Trophoblast cell (in vitro differentiated cells and primary cell): ENCODE data around the gene SUN3.

Experiments
- DNase-seq, 2 donors: peaks; one replicate each; pipeline ENCODE4 v3.0.0-alpha.2; 2016
- H2AFZ ChIP-seq: 2 replicates; pipeline ENCODE4 v1.6.1; 2013; ENCODE audit warnings: low read length, moderate library complexity, mild to moderate bottlenecking; ENCODE audit not compliant: insufficient read depth, poor library complexity
- H2AK5ac ChIP-seq: 2 replicates; pipeline ENCODE4 v1.6.1; 2013; ENCODE audit warnings: mild to moderate bottlenecking, low read length
- H2BK120ac ChIP-seq: 2 replicates; pipeline ENCODE4 v1.6.1; 2013; ENCODE audit warnings: low read length, mild to moderate bottlenecking, moderate library complexity; ENCODE audit not compliant: insufficient read depth, poor library complexity
- H2BK12ac ChIP-seq: 2 replicates; pipeline ENCODE4 v1.6.1; 2013; ENCODE audit warnings: mild to moderate bottlenecking, low read length, moderate library complexity
- H2BK5ac ChIP-seq: 2 replicates; pipeline ENCODE4 v1.6.1; 2013; ENCODE audit warnings: low read length, low read depth, moderate library complexity, mild to moderate bottlenecking; ENCODE audit not compliant: poor library complexity
- H3K14ac ChIP-seq: 2 replicates; pipeline ENCODE4 v1.6.1; 2013; ENCODE audit warnings: mild to moderate bottlenecking, low read length
- H3K18ac ChIP-seq: 2 replicates; pipeline ENCODE4 v1.6.1; 2013; ENCODE audit warnings: mild to moderate bottlenecking, low read length
- H3K23ac ChIP-seq: 2 replicates; pipeline ENCODE4 v1.6.1; 2013; ENCODE audit warnings: low read length
- H3K27ac ChIP-seq: 2 replicates; pipeline ENCODE4 v1.5.1; 2013; ENCODE audit warnings: low read depth, mild to moderate bottlenecking, inconsistent platforms, low read length, moderate library complexity
- H3K27me3 ChIP-seq: 2 replicates; pipeline ENCODE4 v1.6.1; 2013; ENCODE audit warnings: inconsistent platforms, mild to moderate bottlenecking, low read length, moderate library complexity; ENCODE audit not compliant: insufficient read depth
- H3K36me3 ChIP-seq, 2 experiments: 1 replicate in 1 of 2; 2 replicates in 1 of 2; pipeline ENCODE4 v1.6.1; 2013; ENCODE audit warnings: low read length in 2 of 2, mild to moderate bottlenecking in 2 of 2, moderate library complexity in 1 of 2; ENCODE audit not compliant: insufficient read depth in 2 of 2, control insufficient read depth in 1 of 2
- H3K4ac ChIP-seq: 2 replicates; pipeline ENCODE4 v1.6.1; 2013; ENCODE audit warnings: low read depth, mild to moderate bottlenecking, low read length, moderate library complexity
- H3K4me1 ChIP-seq, 2 experiments: 1 replicate in 1 of 2; 2 replicates in 1 of 2; pipeline ENCODE4 v1.6.1; 2013; ENCODE audit warnings: low read length in 2 of 2, mild to moderate bottlenecking in 2 of 2, moderate library complexity in 1 of 2; ENCODE audit not compliant: insufficient read depth in 2 of 2, control insufficient read depth in 1 of 2
- H3K4me2 ChIP-seq: 2 replicates; pipeline ENCODE4 v1.6.1; 2013; ENCODE audit warnings: inconsistent platforms, mild to moderate bottlenecking, low read length, moderate library complexity
- H3K4me3 ChIP-seq: 2 replicates; pipeline ENCODE4 v1.5.1; 2013; ENCODE audit warnings: mild to moderate bottlenecking, low read depth, low read length, inconsistent platforms
- H3K79me1 ChIP-seq: one replicate; pipeline ENCODE4 v1.6.1; 2013; ENCODE audit warnings: low read length
- H3K79me2 ChIP-seq: 2 replicates; pipeline ENCODE4 v1.6.1; 2013; ENCODE audit warnings: low read length, mild to moderate bottlenecking; ENCODE audit not compliant: control insufficient read depth, insufficient read depth, poor library complexity
- H3K9ac ChIP-seq: 2 replicates; pipeline ENCODE4 v1.6.1; 2013; ENCODE audit warnings: mild to moderate bottlenecking, low read length
- H3K9me3 ChIP-seq: 2 replicates; pipeline ENCODE4 v1.6.1; 2013; ENCODE audit warnings: low read depth, mild to moderate bottlenecking, control low read depth, inconsistent platforms, low read length; ENCODE audit not compliant: insufficient read depth
- H4K12ac ChIP-seq: 2 replicates; pipeline ENCODE4 v1.6.1; 2013; ENCODE audit warnings: low read depth, mild to moderate bottlenecking, low read length, moderate library complexity
- H4K8ac ChIP-seq: 2 replicates; pipeline ENCODE4 v1.6.1; 2013; ENCODE audit warnings: low read depth, mild to moderate bottlenecking, low read length, moderate library complexity
- H4K91ac ChIP-seq: one replicate; pipeline ENCODE4 v1.6.1; 2013; ENCODE audit warnings: low read depth, mild to moderate bottlenecking, low read length, moderate library complexity
- WGBS: extraction: QIAGEN DNeasy Blood & Tissue Kit; methylation state at CpG from one replicate; pipeline ENCODE4 v1.1.7; 2013; ENCODE audit warnings: missing lambda C conversion rate; ENCODE audit not compliant: insufficient read length, insufficient coverage; ENCODE audit errors: extremely low coverage; 5-methylcytosine and 5-hydroxymethylcytosine counted together

Gene SUN3

DNA sequence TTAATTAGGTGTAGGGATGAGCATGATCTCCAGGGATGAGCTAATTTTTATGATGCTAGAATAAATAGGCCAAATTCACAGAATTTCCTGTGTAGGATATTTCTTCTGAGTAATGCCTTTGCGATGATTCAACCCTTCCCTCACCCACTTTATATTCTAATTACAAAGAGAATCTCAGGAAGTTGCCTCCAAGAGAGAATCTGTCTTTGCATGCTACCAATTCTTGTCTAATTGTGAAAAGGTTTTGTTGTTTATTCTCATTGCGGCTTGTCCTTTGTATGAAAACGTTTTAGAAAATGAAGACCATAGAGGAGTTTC is 12.7 kb upstream of the SUN3 start:
- H3K18ac ChIP-seq = no peak overlapping the region
- H3K4me1 ChIP-seq = peaks cover 0 to 6% of the 10 kb centered on the region in 2 experiments
- no peaks in the 10 kb centered on the region for H3K79me1 ChIP-seq
- no peak overlapping the region for H3K14ac ChIP-seq
- no peaks in the 10 kb centered on the region for H3K9me3 ChIP-seq
- no peak overlapping the region for H3K9ac ChIP-seq
- no peak for DNase-seq
- H3K79me2 ChIP-seq = no peaks in the 10 kb centered on the region
- no peak overlapping the region for H4K8ac ChIP-seq
- no peak overlapping the region for H3K4me2 ChIP-seq
- H2AK5ac ChIP-seq = no peak overlapping the region
- no peak overlapping the region for H2BK12ac ChIP-seq
- H4K12ac ChIP-seq = no peak overlapping the region
- no peak overlapping the region for H3K23ac ChIP-seq
- H3K36me3 ChIP-seq = no peaks in the 10 kb centered on the region
- H2BK5ac ChIP-seq = no peak overlapping the region
- no peak overlapping the region for H2BK120ac ChIP-seq
- H3K4me3 ChIP-seq = no peak overlapping the region
- no peak overlapping the region for H3K4ac ChIP-seq
- no peak overlapping the region for H2AFZ ChIP-seq
- no peak overlapping the region for H4K91ac ChIP-seq
- no peak overlapping the region for H3K27ac ChIP-seq
- no CpG with 5 or more reads among the region's 3 CpGs for WGBS
- peaks cover 4% of the 10 kb centered on the region for H3K27me3 ChIP-seq

DNA sequence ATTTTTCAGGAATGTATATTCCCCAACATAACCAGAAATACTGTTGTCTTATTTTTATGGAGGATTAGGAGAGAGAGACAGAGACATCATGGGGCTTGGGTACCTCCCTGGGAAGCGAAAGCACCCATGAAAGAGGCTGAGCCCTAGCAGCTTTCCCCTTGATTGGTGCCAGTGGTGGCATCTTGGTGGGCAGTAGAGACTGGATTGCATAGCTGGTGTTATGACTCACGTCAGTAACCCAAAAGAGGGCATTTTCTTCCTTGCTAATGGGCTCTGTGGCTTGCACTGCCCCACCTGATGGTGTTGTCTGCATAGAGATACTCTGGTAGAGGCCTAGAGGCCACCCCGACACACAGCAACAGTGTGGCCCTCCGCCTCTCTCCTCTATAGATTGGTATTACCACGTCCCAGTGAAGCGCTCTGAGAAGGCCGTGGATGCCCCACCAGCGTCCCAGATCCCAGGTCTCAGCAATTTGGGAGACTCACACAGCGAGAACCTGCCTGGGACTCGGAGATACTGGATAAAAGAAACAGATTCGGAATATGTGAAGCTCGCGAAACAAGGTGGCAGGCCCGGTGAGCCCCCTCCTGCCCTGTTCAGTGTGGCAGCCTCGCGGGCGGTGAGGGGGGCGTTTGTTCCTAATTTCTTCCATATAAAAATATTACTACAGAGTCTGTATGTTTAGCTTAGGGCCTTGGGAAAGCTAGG is 12.2 kb upstream of the SUN3 start:
- no peak overlapping the region for H3K4ac ChIP-seq
- H4K8ac ChIP-seq = no peak overlapping the region
- H2BK120ac ChIP-seq = no peak overlapping the region
- no peak overlapping the region for H2AFZ ChIP-seq
- H3K4me1 ChIP-seq = peaks cover 2 to 4% of the 10 kb centered on the region in 2 experiments
- H3K79me2 ChIP-seq = no peaks in the 10 kb centered on the region
- no peak overlapping the region for H3K23ac ChIP-seq
- DNase-seq = no peak
- WGBS = no CpG with 5 or more reads among the region's 18 CpGs
- H3K18ac ChIP-seq = no peak overlapping the region
- H3K9me3 ChIP-seq = peaks cover 2% of the 10 kb centered on the region
- no peak overlapping the region for H2BK12ac ChIP-seq
- H3K27ac ChIP-seq = no peak overlapping the region
- H2AK5ac ChIP-seq = no peak overlapping the region
- H2BK5ac ChIP-seq = no peak overlapping the region
- no peaks in the 10 kb centered on the region for H3K79me1 ChIP-seq
- no peak overlapping the region for H3K4me3 ChIP-seq
- H3K14ac ChIP-seq = no peak overlapping the region
- H3K4me2 ChIP-seq = no peak overlapping the region
- no peak overlapping the region for H4K91ac ChIP-seq
- H3K9ac ChIP-seq = no peak overlapping the region
- H3K36me3 ChIP-seq = no peaks in the 10 kb centered on the region
- H3K27me3 ChIP-seq = peaks cover 9% of the 10 kb centered on the region
- no peak overlapping the region for H4K12ac ChIP-seq

DNA sequence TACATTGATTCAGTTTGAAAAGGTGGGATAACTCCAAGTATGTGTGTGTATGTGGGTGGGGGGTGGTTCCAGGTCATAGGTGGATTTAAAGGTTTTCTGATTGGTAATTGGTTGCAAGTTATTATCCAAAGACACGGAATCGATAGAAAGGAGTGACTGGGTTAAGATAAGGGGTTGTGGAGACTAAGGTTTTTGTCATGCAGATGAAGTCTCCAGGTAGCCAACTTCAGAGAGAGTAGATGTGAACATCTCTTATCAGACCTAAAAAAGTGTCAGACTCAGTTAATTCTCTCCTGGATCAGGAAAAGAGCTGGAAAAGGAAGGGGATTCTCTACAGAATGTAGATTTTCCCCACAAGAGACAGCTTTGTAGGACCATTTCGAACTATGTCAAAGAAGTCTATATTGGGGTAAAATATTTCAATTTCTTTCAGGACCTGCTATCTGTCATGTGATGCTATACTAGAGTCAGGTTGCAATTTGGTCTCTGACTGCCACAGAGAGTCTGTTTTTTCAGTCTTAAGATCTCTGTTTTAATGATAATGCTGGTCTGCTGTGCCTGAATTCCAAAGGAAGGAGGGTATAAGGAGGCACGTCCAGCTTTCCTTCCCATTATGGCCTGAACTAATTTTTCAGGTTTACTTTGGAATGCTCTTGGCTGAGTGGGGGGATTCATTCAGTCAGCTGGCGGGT is 10.1 kb upstream of the SUN3 start:
- H2BK12ac ChIP-seq = no peak overlapping the region
- no peak overlapping the region for H3K14ac ChIP-seq
- no peak overlapping the region for H3K23ac ChIP-seq
- WGBS = no CpG with 5 or more reads among the region's 5 CpGs
- H3K4me3 ChIP-seq = no peak overlapping the region
- peaks cover 7% of the 10 kb centered on the region for H3K9me3 ChIP-seq
- peaks cover 9 to 11% of the 10 kb centered on the region in 2 experiments for H3K4me1 ChIP-seq
- no peak overlapping the region for H4K91ac ChIP-seq
- H3K79me1 ChIP-seq = no peaks in the 10 kb centered on the region
- H2BK5ac ChIP-seq = no peak overlapping the region
- no peak overlapping the region for H4K12ac ChIP-seq
- no peak for DNase-seq
- no peak overlapping the region for H2BK120ac ChIP-seq
- H2AFZ ChIP-seq = no peak overlapping the region
- H3K79me2 ChIP-seq = no peaks in the 10 kb centered on the region
- no peak overlapping the region for H2AK5ac ChIP-seq
- H3K4me2 ChIP-seq = no peak overlapping the region
- H4K8ac ChIP-seq = no peak overlapping the region
- H3K27me3 ChIP-seq = peaks cover 14% of the 10 kb centered on the region
- H3K36me3 ChIP-seq = no peaks in the 10 kb centered on the region
- no peak overlapping the region for H3K9ac ChIP-seq
- H3K18ac ChIP-seq = no peak overlapping the region
- H3K4ac ChIP-seq = no peak overlapping the region
- no peak overlapping the region for H3K27ac ChIP-seq

DNA sequence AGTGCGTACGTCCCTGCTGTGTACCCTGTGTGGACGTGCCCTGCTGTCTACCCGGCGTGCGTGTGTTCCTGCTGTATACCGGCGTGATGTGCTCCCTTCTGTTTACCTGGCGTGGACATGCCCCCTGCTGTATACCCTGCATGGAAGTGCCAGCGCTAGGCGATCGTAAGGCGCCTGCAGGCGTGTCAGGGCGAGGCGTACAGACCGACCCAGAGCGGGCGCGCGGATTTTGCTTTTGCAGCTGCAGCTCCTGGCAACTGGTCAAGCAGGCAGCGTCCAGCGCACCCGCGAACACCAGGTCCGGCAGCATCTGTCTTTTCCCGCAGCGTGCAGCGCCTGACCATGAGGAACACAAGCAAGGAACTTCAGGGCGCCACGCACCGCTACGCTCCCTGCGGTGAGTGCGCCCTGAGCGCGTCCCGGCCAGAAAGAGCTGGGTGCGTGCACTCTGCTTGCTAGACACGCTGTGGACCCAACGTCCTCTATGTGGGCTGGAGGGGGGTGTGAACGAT is 7.1 kb upstream of the SUN3 start:
- Histone ChIP-seq H3K4ac (no peak overlapping the region), H3K23ac (peak overlapping the region; percentile 5), H3K14ac (no peak overlapping the region), H3K27me3 (peaks cover 14% of the 10 kb centered on the region), H3K18ac (no peak overlapping the region), H3K4me1 (peaks cover 9% of the 10 kb centered on the region in 2 experiments), H3K36me3 (no peaks in the 10 kb centered on the region), H3K4me2 (peak overlapping the region; percentile 83), H3K9ac (no peak overlapping the region), H3K79me2 (no peaks in the 10 kb centered on the region), H4K8ac (no peak overlapping the region), H3K27ac (no peak overlapping the region), H4K91ac (no peak overlapping the region), H3K79me1 (no peaks in the 10 kb centered on the region), H2BK120ac (no peak overlapping the region), H2AK5ac (no peak overlapping the region), H2BK12ac (no peak overlapping the region), H2BK5ac (no peak overlapping the region), H4K12ac (no peak overlapping the region), H3K9me3 (peaks cover 7% of the 10 kb centered on the region), H2AFZ (no peak overlapping the region), H3K4me3 (peak overlapping the region; percentile 85)
- no CpG with 5 or more reads among the region's 42 CpGs for WGBS
- DNase-seq = peak; percentile 10 to 61
